ENCODE measurements around the gene ARFGEF3.

ARFGEF3 gene

DNA sequence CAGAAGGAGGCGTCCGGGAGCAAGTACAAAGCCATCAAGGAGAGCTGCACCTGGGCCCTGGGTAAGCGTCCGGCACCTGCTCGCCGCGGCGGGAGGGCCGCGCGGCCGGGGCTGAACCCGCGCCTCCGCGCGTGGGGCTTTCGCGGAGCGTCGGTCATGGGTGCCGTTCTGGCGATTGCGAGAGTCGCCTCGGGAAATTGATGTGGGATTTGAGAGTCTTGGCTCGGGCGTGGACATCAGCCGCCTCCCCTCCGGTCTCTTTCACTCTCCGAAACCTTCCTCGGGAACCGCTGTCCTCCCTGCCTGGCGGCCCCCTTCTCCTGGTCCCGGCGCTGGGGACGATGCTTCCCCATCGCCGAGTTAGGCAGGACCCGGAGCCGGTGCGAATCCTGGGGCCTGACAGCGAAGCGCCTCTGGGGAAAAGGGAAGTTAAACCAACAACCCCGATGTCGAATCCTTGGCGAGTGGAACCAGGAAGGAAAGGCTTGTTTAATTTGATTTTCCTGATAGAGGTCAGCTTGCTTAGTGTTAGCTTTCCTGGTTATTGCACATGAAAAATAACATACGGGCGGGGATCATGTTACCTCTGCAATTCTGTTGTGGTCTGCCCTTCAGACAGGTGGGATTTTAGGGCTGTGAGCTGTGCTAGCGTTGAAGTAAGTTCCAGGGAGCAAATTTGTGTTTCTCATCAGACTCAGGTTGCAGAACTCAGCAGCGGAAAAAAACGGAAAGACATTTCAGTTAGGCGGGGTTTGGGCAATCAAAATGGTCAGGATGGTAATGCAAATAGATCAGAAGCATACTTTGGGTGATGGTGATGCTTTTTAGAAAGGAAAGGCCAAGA, 594 bp downstream of the ARFGEF3 start:
- DNase-seq (ENCODE audit: low read depth), result no peak

DNA sequence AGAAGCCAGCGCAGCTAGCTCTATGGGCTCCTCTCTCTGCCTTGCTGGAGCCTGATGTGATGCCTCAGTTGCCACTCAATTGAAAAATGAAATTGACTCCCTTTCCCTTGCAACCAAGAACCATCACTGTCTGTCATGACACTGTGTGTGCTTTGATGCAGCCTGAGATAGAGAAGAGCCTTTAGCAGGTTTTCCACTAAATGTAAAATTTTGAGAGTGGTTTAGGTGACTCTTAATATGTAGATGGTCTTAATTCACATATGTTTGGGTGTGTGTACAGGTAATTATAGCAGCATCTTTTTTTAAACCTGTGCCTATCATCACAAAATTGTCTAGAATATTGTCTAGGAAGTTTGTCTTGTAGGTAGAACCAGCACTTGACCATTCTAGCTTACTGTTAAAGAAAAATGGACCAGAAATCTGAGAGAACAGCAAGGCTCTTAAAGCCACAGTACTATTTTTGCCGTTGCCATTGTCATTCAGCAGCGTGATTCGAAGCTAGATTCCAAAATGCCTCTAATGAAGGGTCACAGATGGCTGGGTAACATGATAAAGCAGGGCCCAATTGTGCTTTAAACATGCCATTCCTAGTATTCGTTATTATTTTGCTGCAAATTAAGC, 1.3 kb downstream of the ARFGEF3 start:
- no peak for DNase-seq (ENCODE audit: low read depth)

DNA sequence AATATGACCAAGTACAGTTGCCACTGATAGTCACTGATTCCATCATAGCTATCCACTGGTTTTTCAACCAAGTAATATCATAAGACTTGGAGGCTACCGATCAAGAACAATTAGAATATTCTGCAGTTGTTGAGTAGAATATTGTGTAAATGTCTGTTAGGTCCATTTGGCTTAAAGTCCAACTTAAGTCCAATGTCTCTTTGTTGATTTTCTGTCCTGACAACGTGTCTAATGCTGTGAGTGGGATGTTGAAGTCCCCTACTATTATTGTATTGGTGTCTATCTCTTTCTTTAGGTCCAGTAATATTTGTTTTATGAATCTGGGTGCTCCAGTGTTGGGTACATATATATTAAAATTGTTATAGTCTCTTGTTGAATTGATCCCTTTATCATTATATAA, 13.9 kb downstream of the ARFGEF3 start:
- no peak for DNase-seq (ENCODE audit: low read depth)

DNA sequence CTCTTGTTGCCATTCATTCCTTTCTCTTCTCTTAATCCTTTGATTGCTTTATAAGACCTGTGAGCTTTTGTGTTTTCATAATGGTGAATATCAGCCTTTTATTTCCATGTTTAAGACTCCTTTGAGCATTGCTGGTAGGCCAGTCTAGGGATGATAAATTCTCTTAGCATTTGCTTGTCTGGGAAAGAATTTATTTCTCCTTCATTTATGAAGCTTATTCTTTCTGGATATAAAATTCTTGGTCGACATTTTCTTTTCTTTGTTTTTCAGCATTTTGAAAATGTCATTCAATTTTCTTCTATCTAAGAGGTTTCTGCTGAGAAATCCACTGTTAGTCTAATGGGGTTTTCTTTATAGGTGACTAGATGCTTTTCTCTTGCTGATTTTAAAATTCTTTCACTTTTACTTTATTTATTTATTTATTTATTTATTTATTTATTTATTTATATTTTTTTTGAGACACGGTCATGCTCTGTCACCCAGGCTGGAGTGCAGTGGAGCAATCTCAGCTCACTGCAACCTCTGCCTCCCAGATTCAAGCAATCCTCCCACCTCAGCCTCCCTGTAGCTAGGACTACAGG, 15.0 kb downstream of the ARFGEF3 start:
- DNase-seq (ENCODE audit: low read depth), result no peak

DNA sequence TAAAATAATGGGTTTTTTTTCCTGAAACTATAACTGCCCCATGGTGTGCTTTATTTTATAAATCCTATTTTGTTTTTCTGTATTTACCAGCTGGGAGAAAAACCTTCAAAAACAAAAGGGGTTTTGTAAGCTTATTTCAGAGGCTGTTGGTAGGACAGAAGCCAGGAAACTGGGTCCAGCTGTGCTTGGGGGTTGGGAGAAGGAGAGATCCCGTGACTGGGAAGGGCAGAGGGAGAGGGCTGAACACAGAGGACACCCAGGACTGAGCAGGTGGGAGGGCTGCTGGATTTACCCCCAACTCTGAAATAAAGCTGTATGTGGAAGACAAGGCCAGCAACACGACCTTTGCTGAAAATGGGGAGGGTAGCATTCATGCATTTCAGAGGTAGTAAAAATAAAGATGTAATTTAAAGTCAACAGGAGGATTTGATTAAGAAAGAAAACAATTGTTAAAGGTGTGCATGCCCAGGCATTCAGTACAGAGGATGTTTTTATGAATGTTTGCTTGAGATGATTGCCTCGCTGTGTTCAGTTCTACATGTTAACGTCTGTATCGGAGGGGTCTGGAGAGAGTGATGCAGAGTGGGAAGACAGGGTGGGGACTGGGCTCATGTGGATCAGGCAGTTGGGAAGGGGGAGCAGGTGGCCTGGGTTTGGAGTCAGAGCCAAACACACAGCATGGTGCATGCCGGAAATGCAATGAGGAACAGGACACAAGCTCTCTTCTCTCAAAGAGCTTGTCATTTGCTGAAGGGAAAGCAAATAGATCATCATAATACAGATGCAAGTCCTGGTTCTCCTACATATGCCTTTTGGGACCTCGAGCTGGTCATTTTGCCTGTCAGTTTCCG, 21.4 kb downstream of the ARFGEF3 start:
- no peak for DNase-seq (ENCODE audit: low read depth)

DNA sequence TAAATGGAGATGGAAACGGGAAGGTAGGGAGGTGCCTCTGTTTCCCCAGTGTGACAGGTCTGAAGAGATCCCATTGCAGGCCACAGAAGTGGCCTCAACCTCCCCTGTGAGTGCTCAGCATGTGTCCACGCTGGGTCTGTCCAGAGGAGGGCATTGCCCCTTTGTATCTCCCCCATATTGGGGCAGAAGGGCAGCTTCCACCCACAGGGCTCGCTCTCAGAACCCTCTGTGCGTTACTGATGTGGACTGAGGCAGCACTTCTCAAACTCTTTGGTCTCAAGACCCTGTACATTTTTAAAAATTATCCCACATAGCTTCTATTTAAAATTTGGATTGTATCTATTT, 22.0 kb downstream of the ARFGEF3 start:
- DNase-seq (ENCODE audit: low read depth), result no peak

DNA sequence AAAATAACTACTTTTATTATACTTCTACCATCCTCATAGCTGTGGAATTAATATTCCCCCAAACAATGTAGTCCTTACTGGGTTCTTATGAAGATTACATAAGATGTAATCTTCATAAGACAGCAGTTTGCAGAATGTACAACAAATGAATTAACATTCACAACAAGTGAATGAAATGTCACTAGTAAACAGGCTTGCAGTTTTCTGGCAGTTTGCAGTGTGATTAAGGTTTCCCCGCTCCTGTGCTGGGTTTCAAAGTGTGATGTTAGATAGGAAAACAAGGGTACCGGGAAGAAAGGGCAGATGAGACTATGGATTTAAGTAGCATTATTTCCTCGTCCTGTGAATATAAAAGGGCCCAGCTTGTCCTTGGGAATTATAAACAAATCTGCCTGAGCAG, 22.5 kb downstream of the ARFGEF3 start:
- DNase-seq (ENCODE audit: low read depth), result no peak

DNA sequence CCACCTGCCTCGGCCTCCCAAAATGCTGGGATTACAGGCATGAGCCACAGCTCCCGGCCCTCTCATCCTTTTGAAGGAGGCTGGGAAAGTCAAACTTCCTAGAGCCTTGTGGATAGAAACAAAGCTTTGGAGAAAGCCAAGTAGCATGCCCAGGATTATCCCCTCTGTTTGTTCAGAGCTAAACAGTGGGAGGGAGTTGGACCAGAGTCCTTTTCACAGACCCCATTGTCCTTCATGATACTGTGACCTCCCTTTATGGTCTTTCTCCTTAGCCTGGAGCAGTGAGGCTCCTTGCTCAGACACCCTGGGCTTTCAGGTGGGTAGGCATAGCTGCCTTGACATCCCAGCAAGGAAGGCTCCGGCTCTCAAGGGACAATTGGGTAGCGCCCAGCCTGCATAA, 25.4 kb downstream of the ARFGEF3 start:
- DNase-seq (ENCODE audit: low read depth), result no peak

DNA sequence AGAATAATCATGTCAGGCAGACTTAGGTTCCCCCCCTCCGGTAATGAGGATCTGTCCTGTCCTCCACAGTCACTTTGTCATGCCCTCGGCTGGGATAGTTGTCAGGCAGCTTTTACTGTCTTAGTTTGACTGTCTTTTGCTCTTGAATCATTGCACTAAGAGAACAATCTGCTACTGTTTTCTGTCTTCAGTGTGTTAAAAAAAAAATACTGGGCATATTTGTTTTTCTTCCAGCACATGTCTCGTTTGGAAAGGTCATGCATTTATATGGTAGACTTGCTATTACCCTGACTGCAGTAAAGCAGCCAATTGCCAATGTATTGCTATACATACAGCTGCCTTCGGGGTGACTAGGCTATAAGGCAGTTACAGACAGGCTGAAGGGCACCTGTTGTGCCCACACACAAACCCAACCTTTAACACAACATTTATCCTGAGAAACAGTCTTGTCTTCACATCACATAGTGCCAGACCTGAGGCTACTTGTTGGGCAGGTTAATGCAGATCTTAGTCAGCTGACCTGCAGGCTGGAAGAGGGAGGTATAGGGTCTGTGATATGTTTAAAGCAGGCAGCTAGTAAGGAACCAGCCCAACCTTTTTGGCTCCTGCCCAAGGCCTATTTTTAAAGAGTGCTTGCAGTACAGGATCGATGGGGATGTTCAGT, 26.7 kb downstream of the ARFGEF3 start:
- DNase-seq (ENCODE audit: low read depth), result no peak

DNA sequence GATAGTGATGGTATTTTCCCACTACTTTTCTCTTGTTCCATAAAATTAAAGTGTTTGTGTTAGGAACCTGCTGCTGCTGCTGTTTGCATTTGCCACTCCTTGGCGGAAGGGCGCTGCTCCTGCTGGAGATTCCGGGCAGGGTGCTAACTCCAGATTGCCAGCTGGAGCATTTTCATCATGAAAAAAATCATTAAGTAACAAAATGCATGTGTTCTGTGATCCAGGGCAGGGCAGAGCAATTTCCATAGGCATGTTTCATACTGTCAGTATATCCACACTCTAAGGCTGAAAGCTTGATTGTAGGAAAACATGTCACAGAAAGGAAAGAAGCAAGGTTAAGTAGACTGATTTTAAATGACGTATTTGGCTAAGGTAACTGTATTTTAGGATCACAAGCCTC, 32.5 kb downstream of the ARFGEF3 start:
- DNase-seq (ENCODE audit: low read depth), result no peak

DNA sequence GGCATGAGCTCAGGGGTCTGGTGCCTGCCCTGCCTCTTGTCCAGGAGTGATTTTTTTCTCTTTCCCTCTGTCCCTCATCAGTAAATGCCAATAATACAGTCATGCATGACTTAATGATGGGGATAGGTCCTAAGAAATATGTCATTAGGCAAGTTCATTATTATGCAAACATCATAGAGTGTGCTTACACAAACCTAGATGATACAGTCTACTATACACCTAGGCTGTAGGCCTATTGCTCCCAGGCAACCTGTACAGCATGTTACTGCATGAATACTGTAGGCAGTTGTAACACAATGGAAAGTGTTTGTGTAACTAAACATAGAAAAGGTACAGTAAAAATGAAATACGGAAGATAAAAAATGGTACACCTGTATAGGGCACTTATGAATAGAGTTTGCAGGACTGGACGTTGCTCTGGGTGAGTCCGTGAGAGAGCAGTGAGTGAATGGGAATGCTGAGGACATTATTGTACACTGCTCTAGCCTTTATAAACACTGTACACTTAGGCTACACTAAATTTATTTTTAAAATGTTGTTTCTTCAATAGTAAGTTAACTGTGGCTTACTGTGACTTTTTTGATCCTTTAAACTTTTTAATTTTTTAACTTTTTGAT, 34.5 kb downstream of the ARFGEF3 start:
- DNase-seq (ENCODE audit: low read depth), result no peak

DNA sequence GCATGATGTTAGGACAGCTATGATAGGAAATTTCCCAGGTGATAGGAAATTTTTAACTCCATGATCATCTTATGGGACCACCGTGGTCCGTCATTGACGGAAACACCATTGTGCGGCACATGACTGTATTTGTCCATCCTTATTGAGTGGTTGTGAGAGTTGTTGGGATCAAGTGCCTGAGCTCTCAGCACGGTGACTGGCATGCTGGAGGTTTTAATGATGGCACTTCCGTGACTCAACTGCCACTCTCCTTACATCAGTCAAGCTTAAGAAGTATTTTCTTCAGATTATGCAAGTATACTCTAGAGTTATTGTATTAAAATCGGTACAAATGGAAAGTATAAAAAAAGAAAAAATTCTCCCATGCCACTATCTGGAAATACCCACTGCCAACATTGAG, 35.8 kb downstream of the ARFGEF3 start:
- no peak for DNase-seq (ENCODE audit: low read depth)

DNA sequence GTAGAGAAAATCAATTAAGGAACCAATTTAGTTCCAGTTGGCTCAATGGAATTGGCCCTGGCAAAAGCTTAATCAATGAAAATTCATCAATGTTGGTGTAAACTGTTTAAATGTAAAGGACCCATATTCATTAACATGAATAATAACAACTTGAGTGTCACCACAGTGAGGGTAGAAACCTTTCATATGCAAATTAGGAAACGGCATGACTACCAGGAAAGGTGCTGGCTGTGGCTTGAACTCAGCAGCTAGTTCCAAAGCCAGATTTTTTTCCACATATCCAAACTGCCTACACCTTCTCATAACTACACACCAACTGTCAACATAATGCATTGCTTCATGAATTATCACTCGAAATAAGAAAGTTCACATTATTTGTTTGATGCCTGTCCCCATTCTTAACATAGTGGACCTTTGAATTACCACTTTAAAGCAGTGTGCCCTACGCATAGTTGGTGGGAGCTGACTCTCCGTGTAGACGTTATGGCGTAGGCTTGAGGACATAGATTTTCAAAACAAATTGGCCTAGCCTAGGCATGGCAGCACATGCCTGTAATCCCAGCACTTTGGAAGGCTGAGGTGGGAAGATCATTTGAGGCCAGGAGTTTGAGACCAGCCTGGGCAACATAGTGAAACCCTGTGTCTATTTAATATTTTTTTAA, 36.8 kb downstream of the ARFGEF3 start:
- DNase-seq (ENCODE audit: low read depth), result no peak

DNA sequence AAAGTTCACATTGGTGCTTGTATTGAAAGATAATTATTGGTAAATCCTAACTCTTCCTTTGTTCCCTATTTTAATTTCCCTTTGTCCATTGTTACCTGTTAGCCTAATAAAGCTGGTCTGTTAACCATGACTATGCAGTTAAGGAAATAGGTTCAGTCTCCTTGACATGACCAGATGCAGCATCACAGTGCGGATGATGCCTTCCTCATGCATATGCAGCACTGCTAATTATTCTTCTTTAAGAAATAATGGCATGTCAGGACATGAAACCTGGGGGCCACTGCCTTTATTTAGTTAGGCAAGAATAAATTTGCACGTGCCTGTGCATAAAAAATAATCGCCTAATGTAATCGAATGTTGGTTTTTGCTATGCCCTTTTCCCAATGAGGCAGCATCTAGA, 40.1 kb downstream of the ARFGEF3 start:
- DNase-seq (ENCODE audit: low read depth), result no peak

DNA sequence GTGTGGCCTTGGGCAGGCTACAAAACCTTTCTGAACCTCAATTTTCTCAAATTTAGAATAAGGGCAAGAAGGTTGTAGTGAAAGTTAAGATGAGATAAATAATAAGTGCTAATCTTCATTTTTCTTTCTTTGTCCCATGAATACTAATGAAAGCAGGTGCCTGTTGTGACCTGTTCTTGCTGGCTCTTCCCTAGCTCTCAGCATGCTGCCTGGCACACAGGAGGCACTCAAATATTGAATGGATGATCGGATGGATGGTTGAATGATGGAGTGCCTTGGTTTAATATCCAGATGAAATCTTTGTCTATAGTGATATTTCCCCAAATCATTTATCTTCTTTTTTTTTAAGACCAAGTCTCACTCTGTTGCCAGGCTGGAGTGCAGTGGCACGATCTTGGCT, 41.6 kb downstream of the ARFGEF3 start:
- DNase-seq (ENCODE audit: low read depth), result no peak

DNA sequence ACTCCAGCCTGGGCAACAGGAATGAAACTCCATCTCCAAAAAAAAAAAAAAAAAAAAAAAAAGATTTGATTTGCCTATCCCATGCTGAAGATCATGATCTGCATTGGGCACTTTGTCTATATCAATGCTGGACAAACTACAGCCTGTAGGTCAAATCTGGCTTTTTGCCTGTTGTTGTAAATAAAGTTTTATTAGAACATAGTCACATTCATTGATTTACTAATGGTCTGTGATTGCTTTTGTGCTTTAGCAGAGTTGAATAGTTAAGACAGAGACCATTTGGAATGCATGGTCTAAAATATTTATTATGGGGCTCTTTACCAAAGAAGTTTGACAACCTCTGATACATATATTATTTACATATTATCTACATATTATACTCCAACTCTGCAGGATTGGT, 42.6 kb downstream of the ARFGEF3 start:
- no peak for DNase-seq (ENCODE audit: low read depth)

DNA sequence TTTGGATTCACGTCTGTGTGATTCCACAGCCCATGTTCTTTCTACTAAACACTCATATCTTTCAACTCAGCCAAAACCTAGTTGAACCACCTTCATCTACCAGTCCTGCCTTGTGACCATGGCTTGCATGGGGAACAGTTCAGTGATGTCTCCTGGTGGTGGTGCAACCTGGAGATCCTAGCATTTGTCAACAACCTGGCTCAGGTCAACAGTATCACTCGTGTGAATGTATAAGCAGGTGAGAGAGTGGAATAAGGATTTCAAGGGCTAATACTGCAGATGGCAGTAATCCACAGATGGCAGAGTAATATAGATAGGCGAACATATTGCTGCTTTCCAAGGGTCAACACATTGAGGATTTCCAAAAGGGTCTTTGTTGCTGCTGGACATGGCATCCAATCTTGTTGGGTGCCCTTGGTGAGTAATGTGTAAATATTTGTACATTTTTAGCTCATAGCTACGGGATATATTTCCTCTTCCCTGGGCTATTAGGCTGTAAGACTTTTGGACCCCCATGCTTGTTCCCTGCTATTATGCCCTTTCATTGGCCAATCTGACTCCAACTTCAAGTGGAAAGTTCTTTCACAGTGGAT, 43.1 kb downstream of the ARFGEF3 start:
- DNase-seq (ENCODE audit: low read depth), result no peak

DNA sequence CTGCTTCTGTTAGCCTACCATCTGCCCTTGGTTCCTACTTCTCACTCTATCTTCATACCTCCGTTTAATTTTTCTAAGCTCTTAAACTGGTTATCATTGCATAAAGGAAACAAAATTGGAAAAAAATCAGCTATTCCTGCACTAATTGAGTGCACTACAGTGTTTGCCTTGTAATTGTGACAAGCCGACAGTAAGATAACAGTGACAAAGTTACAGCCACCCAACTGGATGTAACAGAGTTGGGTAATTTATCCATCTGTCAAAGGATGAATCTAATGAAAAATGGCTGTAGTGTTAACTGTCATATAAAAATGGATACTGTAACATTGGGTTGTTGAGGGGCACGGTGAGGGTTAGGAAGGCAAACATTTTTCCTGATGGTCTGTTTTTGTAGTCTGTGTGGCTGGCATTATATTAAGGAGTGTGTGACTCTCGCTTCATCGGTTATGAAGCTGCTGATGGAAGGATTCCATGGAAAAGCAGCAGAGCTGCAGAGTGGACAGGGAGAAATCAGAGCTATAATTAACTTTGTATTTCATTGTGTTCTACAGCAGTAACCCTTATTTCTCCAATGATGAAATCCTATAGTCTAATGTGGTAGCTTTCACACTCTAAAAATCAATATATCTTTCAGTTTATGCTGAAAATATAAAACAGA, 43.8 kb downstream of the ARFGEF3 start:
- no peak for DNase-seq (ENCODE audit: low read depth)

DNA sequence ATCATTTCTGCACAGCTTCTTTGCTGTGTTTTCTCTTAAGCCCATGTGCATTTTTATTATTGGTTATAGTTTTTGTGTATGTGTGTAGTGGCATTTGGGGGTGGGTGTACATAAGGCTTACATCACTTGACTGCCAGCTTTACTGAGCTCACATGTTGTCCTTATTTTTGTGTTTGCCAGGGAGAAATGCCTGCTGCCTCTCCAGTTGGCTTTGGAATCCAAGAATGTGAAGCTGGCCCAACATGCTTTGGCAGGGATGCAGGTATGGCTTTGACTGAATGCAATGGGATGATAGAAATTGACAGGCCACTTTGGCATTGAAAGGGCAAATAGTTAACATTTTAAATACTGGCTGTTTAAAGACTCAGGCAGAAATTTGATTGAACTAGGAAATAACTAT, 45.1 kb downstream of the ARFGEF3 start:
- DNase-seq (ENCODE audit: low read depth), result no peak

DNA sequence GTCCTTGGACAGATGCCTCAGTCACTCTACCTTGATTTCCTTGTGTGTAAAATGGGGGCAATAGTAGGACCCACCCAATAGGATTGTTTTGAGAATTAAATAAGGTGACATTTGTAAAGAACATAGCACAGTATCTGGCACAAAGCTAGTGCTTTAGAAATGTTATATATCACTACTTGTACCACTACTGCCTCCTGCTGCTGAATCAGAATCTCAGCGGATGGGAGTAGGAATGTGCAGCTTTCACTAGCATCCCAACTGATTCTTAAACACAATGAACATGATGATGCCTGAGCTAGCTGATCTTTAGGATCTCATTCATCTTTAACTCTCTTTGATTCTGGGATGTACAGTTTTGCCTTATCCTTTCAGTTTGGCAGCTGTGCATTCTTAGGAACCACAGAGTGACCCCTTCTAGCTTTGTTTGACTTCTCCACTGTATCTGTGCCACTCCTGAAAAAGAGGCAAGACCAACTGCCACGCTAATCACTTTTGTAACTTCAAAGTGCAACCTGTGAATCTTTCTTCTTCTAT, 49.4 kb downstream of the ARFGEF3 start:
- DNase-seq (ENCODE audit: low read depth), result no peak
